Stomach (tissue), 9 donors: ENCODE measurements around the gene DPH6. TPM values are rescaled to one million over a fixed set of nuclear protein-coding genes. Genes with fewer than 3 reads are reported as not detected.

Experiments
- DNase-seq, 2 donors: peaks; one replicate each; pipeline versions ENCODE4 v3.0.0 to v3.0.0-alpha.2; 2013 to 2019
- H3K27ac ChIP-seq, 5 donors: fragments of 200-600 bp in 4 of 5; sonication (generic) in 4 of 5; one replicate each; pipeline ENCODE4 v1.5.1; 2013 to 2019; ENCODE audit warnings: mild to moderate bottlenecking in 1 of 5, moderate library complexity in 1 of 5
- H3K27me3 ChIP-seq, 3 donors: fragments of 200-600 bp; sonication (generic); one replicate each; pipeline ENCODE4 v1.5.1; 2017 to 2019; ENCODE audit warnings: mixed run types in 1 of 3
- H3K36me3 ChIP-seq, 4 donors: fragments of 200-600 bp; sonication (generic); 1 replicate in 3 of 4; 2 replicates in 1 of 4; pipeline ENCODE4 v1.5.1; 2016 to 2019
- H3K4me1 ChIP-seq, 4 donors: fragments of 200-600 bp; sonication (generic); one replicate each; pipeline ENCODE4 v1.5.1; 2016 to 2019
- H3K4me3 ChIP-seq, 4 donors: fragments of 200-600 bp; sonication (generic) in 3 of 4; one replicate each; pipeline ENCODE4 v1.5.1; 2016 to 2019; ENCODE audit warnings: mild to moderate bottlenecking in 1 of 4
- H3K9me3 ChIP-seq, 4 donors: fragments of 200-600 bp; sonication (generic); one replicate each; pipeline ENCODE4 v1.5.1; 2016 to 2019
- EP300 ChIP-seq: sonication (generic); formaldehyde crosslinking; IDR thresholded peaks from one replicate; pipeline ENCODE4 v1.6.1; 2017; ENCODE audit warnings: antibody characterized with exemption
- POLR2A ChIP-seq, 4 donors: fragments of 450-650 bp; IDR thresholded peaks; one replicate each; pipeline ENCODE4 v1.6.1; 2016; ENCODE audit warnings: antibody characterized with exemption in 4 of 4, control low read depth in 2 of 4, mild to moderate bottlenecking in 1 of 4, moderate library complexity in 1 of 4
- POLR2AphosphoS5 ChIP-seq, 3 donors: sonication (generic); formaldehyde crosslinking; IDR thresholded peaks; one replicate each; pipeline ENCODE4 v1.6.1; 2016; ENCODE audit warnings: antibody characterized with exemption in 3 of 3
- WGBS, 5 donors: extraction: QIAGEN DNeasy Blood & Tissue Kit in 3 of 5; methylation state at CpG; one replicate each; pipeline versions ENCODE4 v1.1.5 to v1.1.7; 2013 to 2018; 5-methylcytosine and 5-hydroxymethylcytosine counted together
- intact Hi-C: fragments of 100-400 bp; cut with DNase I; formaldehyde crosslinking; loops from one replicate; pipeline ENCODE4 v1.15.1; 2023; ENCODE audit warnings: low total_unique reads
- polyA plus RNA-seq, 3 donors: library from polyadenylated mRNA; stranded (reverse); fragments of 200-250 nt; gene quantifications; one replicate each; pipeline ENCODE4 v1.2.3, GENCODE V29; 2013
- total RNA-seq, 5 donors: library from RNA; depleted of rRNA; stranded (reverse); fragments of >200 nt; gene quantifications; one replicate each; pipeline versions ENCODE4 v1.1.0 to v1.2.3, GENCODE V29; 2014 to 2016
- TF ChIP-seq, protein P1 (sequence below), 7 experiments: fragments of 450-650 bp in 4 of 7; fragments of 200-600 bp in 3 of 7; sonication (generic) in 3 of 7; IDR thresholded peaks; one replicate each; pipeline ENCODE4 v1.5.1; 2016 to 2019; ENCODE audit warnings: antibody characterized with exemption in 7 of 7, control low read depth in 2 of 7, mild to moderate bottlenecking in 1 of 7
- donor health status: healthy with polysubstance abuse.
- donor health status: Bipolar disorder and iron deficiency.
- donor health status: healthy.

The DPH6 gene
- total and polyA plus RNA-seq, 8 donors: 6.1 to 52.3 (median 17.7) TPM

- Histone ChIP-seq H3K27me3 (no peaks in the 10 kb centered on the region), H3K4me3 (no peak overlapping the region), H3K27ac (no peak overlapping the region), H3K36me3 (no peaks in the 10 kb centered on the region), H3K4me1 (no peaks in the 10 kb centered on the region), H3K9me3 (no peaks in the 10 kb centered on the region)
- DNase-seq: no peak
- TF ChIP-seq POLR2A (IDR thresholded peaks at IDR 0.05): no peak
- TF ChIP-seq POLR2AphosphoS5 (IDR thresholded peaks at IDR 0.05): no peak
- TF ChIP-seq, protein P1, sequence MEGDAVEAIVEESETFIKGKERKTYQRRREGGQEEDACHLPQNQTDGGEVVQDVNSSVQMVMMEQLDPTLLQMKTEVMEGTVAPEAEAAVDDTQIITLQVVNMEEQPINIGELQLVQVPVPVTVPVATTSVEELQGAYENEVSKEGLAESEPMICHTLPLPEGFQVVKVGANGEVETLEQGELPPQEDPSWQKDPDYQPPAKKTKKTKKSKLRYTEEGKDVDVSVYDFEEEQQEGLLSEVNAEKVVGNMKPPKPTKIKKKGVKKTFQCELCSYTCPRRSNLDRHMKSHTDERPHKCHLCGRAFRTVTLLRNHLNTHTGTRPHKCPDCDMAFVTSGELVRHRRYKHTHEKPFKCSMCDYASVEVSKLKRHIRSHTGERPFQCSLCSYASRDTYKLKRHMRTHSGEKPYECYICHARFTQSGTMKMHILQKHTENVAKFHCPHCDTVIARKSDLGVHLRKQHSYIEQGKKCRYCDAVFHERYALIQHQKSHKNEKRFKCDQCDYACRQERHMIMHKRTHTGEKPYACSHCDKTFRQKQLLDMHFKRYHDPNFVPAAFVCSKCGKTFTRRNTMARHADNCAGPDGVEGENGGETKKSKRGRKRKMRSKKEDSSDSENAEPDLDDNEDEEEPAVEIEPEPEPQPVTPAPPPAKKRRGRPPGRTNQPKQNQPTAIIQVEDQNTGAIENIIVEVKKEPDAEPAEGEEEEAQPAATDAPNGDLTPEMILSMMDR (IDR thresholded peaks at IDR 0.05): no peak
- TF ChIP-seq EP300: no peak
- intact Hi-C loops: no loop called here
These were observed 74.9 kb downstream of the DPH6 start for GRCh38 chr15:35471024-35471423.

GRCh38 chr15:35470441-35470840 is 75.5 kb downstream of the DPH6 start:
- 85 to 97% (median 91%) methylated on average over 7 of the region's 7 CpGs for WGBS, 5 donors
- no peaks in the 10 kb centered on the region for H3K27me3 ChIP-seq
- H3K36me3 ChIP-seq: no peaks in the 10 kb centered on the region
- no peak for TF ChIP-seq EP300
- TF ChIP-seq POLR2AphosphoS5 (IDR thresholded peaks at IDR 0.05): no peak
- TF ChIP-seq POLR2A (IDR thresholded peaks at IDR 0.05): no peak
- TF ChIP-seq, protein P1 (IDR thresholded peaks at IDR 0.05): no peak
- no peak overlapping the region for H3K27ac ChIP-seq
- H3K4me1 ChIP-seq: no peaks in the 10 kb centered on the region
- H3K4me3 ChIP-seq: no peak overlapping the region
- DNase-seq: no peak
- intact Hi-C loops: no loop called here
- H3K9me3 ChIP-seq: no peaks in the 10 kb centered on the region

DNA sequence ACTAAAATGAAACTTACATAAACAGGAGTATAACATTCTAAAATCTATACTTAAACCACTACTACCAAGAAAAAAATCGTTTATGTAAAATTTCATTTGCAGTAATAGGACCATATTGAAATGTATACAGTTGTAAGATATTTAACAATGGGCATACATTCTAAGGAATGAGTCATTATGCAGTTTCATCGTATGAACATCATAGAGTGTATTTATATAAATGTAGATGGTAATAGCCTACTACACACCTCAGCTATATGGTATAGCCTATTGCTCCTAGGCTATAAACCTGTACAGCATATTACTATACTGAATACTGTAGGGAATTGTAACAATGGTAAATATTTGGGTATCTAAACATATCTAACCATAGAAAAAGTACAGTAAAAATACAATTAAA is 79.5 kb downstream of the DPH6 start:
- no peak overlapping the region for H3K27ac ChIP-seq
- no peaks in the 10 kb centered on the region for H3K27me3 ChIP-seq
- no peaks in the 10 kb centered on the region for H3K4me1 ChIP-seq
- H3K4me3 ChIP-seq: no peak overlapping the region
- WGBS, 5 donors: 42 to 44% (median 42%) methylated on average over 2 of the region's 2 CpGs
- H3K9me3 ChIP-seq: no peaks in the 10 kb centered on the region
- DNase-seq: no peak
- no peaks in the 10 kb centered on the region for H3K36me3 ChIP-seq
- intact Hi-C loops: no loop called here
- TF ChIP-seq POLR2A (IDR thresholded peaks at IDR 0.05) (no peak), POLR2AphosphoS5 (IDR thresholded peaks at IDR 0.05) (no peak), EP300 (no peak)
- TF ChIP-seq, protein P1 (IDR thresholded peaks at IDR 0.05): no peak

GRCh38 chr15:35465783-35466182 is 80.2 kb downstream of the DPH6 start:
- Histone ChIP-seq H3K36me3 (no peaks in the 10 kb centered on the region), H3K4me1 (no peaks in the 10 kb centered on the region), H3K9me3 (no peaks in the 10 kb centered on the region), H3K27me3 (no peaks in the 10 kb centered on the region), H3K27ac (no peak overlapping the region), H3K4me3 (no peak overlapping the region)
- TF ChIP-seq POLR2A (IDR thresholded peaks at IDR 0.05) (no peak), POLR2AphosphoS5 (IDR thresholded peaks at IDR 0.05) (no peak), EP300 (no peak)
- TF ChIP-seq, protein P1 (IDR thresholded peaks at IDR 0.05): no peak
- DNase-seq: no peak
- intact Hi-C loops: no loop called here
